Activated naive CD8-positive, alpha-beta T cell treated with anti-CD3 and anti-CD28 coated beads, Interleukin-2, amount 50 U/mL, for 24 hours (primary cell): ENCODE measurements around the gene C19orf67.

Experiments
- ATAC-seq: fragments of 150-1000 bp; cut with Tn5 transposase; one replicate; pipeline ENCODE4 v1.10.0; 2021
- DNase-seq: peaks from one replicate; pipeline ENCODE4 v3.0.0; 2021
- H3K27ac Mint-ChIP-seq: one replicate; pipeline ENCODE4 v1.8.0; 2021; ENCODE audit warnings: mild to moderate bottlenecking, mixed read lengths
- H3K27me3 Mint-ChIP-seq: one replicate; pipeline ENCODE4 v1.8.0; 2021; ENCODE audit warnings: mixed read lengths
- H3K36me3 Mint-ChIP-seq: one replicate; pipeline ENCODE4 v1.8.0; 2021; ENCODE audit warnings: low read depth, mixed read lengths
- H3K4me1 Mint-ChIP-seq: one replicate; pipeline ENCODE4 v1.8.0; 2021; ENCODE audit warnings: mixed read lengths
- H3K4me3 Mint-ChIP-seq: one replicate; pipeline ENCODE4 v1.8.0; 2021; ENCODE audit warnings: mild to moderate bottlenecking, moderate library complexity, mixed read lengths
- H3K9me3 Mint-ChIP-seq: one replicate; pipeline ENCODE4 v1.8.0; 2021; ENCODE audit warnings: mixed read lengths

C19orf67 gene

GRCh38 chr19:14097532-14098151 is 12.1 kb upstream of the C19orf67 start:
- no peaks in the 10 kb centered on the region for H3K27me3 Mint-ChIP-seq
- no peak overlapping the region for H3K4me3 Mint-ChIP-seq
- DNase-seq (no peak), ATAC-seq (no peak)
- peaks cover 15% of the 10 kb centered on the region for H3K36me3 Mint-ChIP-seq
- no peak overlapping the region for H3K27ac Mint-ChIP-seq
- H3K4me1 Mint-ChIP-seq: peaks cover 4% of the 10 kb centered on the region
- H3K9me3 Mint-ChIP-seq: peaks cover 7% of the 10 kb centered on the region

- H3K36me3 Mint-ChIP-seq: peaks cover 15% of the 10 kb centered on the region
- H3K4me1 Mint-ChIP-seq: peaks cover 11% of the 10 kb centered on the region
- ATAC-seq (no peak), DNase-seq (no peak)
- peaks cover 7% of the 10 kb centered on the region for H3K9me3 Mint-ChIP-seq
- H3K27ac Mint-ChIP-seq: no peak overlapping the region
- H3K27me3 Mint-ChIP-seq: no peaks in the 10 kb centered on the region
- H3K4me3 Mint-ChIP-seq: no peak overlapping the region
These were observed 10.8 kb upstream of the C19orf67 start for GRCh38 chr19:14096272-14096992.

GRCh38 chr19:14094854-14095253 is 9.3 kb upstream of the C19orf67 start:
- H3K36me3 Mint-ChIP-seq: peaks cover 11% of the 10 kb centered on the region

GRCh38 chr19:14093117-14093823 is 7.7 kb upstream of the C19orf67 start:
- ATAC-seq: no peak
- no peak for DNase-seq
- Mint-ChIP-seq H3K27me3 (no peaks in the 10 kb centered on the region), H3K4me3 (peak overlapping the region; percentile 49), H3K36me3 (peaks cover 19% of the 10 kb centered on the region), H3K27ac (no peak overlapping the region), H3K9me3 (peaks cover 7% of the 10 kb centered on the region), H3K4me1 (peaks cover 18% of the 10 kb centered on the region)

More at GRCh38 chr19:14094854-14095253, 9.3 kb upstream of the C19orf67 start:
- peaks cover 13% of the 10 kb centered on the region for H3K4me1 Mint-ChIP-seq
- no peak overlapping the region for H3K4me3 Mint-ChIP-seq
- H3K27me3 Mint-ChIP-seq: no peaks in the 10 kb centered on the region
- DNase-seq (no peak), ATAC-seq (no peak)
- H3K27ac Mint-ChIP-seq: no peak overlapping the region
- peaks cover 7% of the 10 kb centered on the region for H3K9me3 Mint-ChIP-seq

- peaks cover 21% of the 10 kb centered on the region for H3K36me3 Mint-ChIP-seq
- H3K9me3 Mint-ChIP-seq: peaks cover 7% of the 10 kb centered on the region
- DNase-seq: peak; percentile 53
- peak overlapping the region; percentile 90 for H3K4me3 Mint-ChIP-seq
- peaks cover 20% of the 10 kb centered on the region for H3K4me1 Mint-ChIP-seq
- peak; percentile 10 for ATAC-seq
- peak overlapping the region; percentile 96 for H3K27ac Mint-ChIP-seq
- no peaks in the 10 kb centered on the region for H3K27me3 Mint-ChIP-seq
These were observed 6.4 kb upstream of the C19orf67 start for GRCh38 chr19:14091813-14092462.

GRCh38 chr19:14091081-14091812 is 5.7 kb upstream of the C19orf67 start:
- H3K9me3 Mint-ChIP-seq: peaks cover 7% of the 10 kb centered on the region
- H3K4me1 Mint-ChIP-seq: peaks cover 20% of the 10 kb centered on the region
- H3K27me3 Mint-ChIP-seq: no peaks in the 10 kb centered on the region
- DNase-seq (peak; percentile 78), ATAC-seq (peak; percentile 74)
- peak overlapping the region; percentile 96 for H3K27ac Mint-ChIP-seq
- H3K36me3 Mint-ChIP-seq: peaks cover 17% of the 10 kb centered on the region
- peak overlapping the region; percentile 90 for H3K4me3 Mint-ChIP-seq

- H3K4me1 Mint-ChIP-seq: peaks cover 20% of the 10 kb centered on the region
- no peaks in the 10 kb centered on the region for H3K27me3 Mint-ChIP-seq
- H3K27ac Mint-ChIP-seq: peak within 1 kb of the TSS; percentile 96
- DNase-seq (peak; percentile 82), ATAC-seq (peak; percentile 57)
- H3K4me3 Mint-ChIP-seq: peak within 1 kb of the TSS; percentile 90
- peaks cover 17% of the 10 kb centered on the region for H3K36me3 Mint-ChIP-seq
- H3K9me3 Mint-ChIP-seq: peaks cover 7% of the 10 kb centered on the region
These were observed 5.0 kb upstream of the C19orf67 start, which contains the start of gene SAMD1 for GRCh38 chr19:14090509-14091080. Gene SAMD1, minus strand, starts transcription at chr19:14090751.

GRCh38 chr19:14089662-14090508 is 4.3 kb upstream of the C19orf67 start:
- ATAC-seq (peak; percentile 13), DNase-seq (peak; percentile 58)
- Mint-ChIP-seq H3K27me3 (no peaks in the 10 kb centered on the region), H3K9me3 (peaks cover 7% of the 10 kb centered on the region), H3K4me1 (peaks cover 20% of the 10 kb centered on the region), H3K4me3 (peak overlapping the region; percentile 80), H3K36me3 (peaks cover 17% of the 10 kb centered on the region), H3K27ac (peak overlapping the region; percentile 44)

GRCh38 chr19:14089412-14089661 is 3.8 kb upstream of the C19orf67 start:
- Mint-ChIP-seq H3K4me3 (peak overlapping the region; percentile 80), H3K27ac (peak overlapping the region; percentile 44), H3K4me1 (peaks cover 20% of the 10 kb centered on the region), H3K9me3 (peaks cover 7% of the 10 kb centered on the region), H3K36me3 (peaks cover 17% of the 10 kb centered on the region), H3K27me3 (no peaks in the 10 kb centered on the region)
- DNase-seq (no peak), ATAC-seq (no peak)

- peaks cover 20% of the 10 kb centered on the region for H3K4me1 Mint-ChIP-seq
- DNase-seq (no peak), ATAC-seq (no peak)
- H3K9me3 Mint-ChIP-seq: peaks cover 7% of the 10 kb centered on the region
- H3K36me3 Mint-ChIP-seq: peaks cover 17% of the 10 kb centered on the region
- H3K4me3 Mint-ChIP-seq: peak overlapping the region; percentile 80
- H3K27me3 Mint-ChIP-seq: no peaks in the 10 kb centered on the region
- peak overlapping the region; percentile 44 for H3K27ac Mint-ChIP-seq
These were observed 3.2 kb upstream of the C19orf67 start for GRCh38 chr19:14088634-14089411.

- no peak for DNase-seq
- Mint-ChIP-seq H3K27me3 (peaks cover 2% of the 10 kb centered on the region), H3K4me3 (no peak overlapping the region), H3K4me1 (peaks cover 21% of the 10 kb centered on the region), H3K36me3 (peaks cover 14% of the 10 kb centered on the region), H3K27ac (no peak overlapping the region), H3K9me3 (no peaks in the 10 kb centered on the region)
- no peak for ATAC-seq
These were observed 515 bp upstream of the C19orf67 start for GRCh38 chr19:14086098-14086497.

- Mint-ChIP-seq H3K27me3 (peaks cover 2% of the 10 kb centered on the region), H3K9me3 (no peaks in the 10 kb centered on the region), H3K4me1 (peaks cover 23% of the 10 kb centered on the region), H3K36me3 (peaks cover 2% of the 10 kb centered on the region), H3K4me3 (peak overlapping the region; percentile 93), H3K27ac (no peak overlapping the region)
- no peak for ATAC-seq
- no peak for DNase-seq
These were observed 3.0 kb downstream of the C19orf67 start for GRCh38 chr19:14082675-14082960.
